A549 (cell line): ENCODE results near the gene OPRD1. TPM values are rescaled to one million over a fixed set of nuclear protein-coding genes. Genes with fewer than 3 reads are reported as not detected.

Experiments
- ATAC-seq, 2 experiments: fragments of 200-7000 bp in 1 of 2; fragments of >200 bp in 1 of 2; cut with Nextera tagmentation in 1 of 2; cut with Tn5 transposase in 1 of 2; 3 replicates each; pipeline versions ENCODE4 v1.8.0 to v1.9.1; 2018 to 2020; ENCODE audit warnings: mild to moderate bottlenecking in 1 of 2, moderate library complexity in 1 of 2
- CTCF ChIA-PET: fragments of 300-600 bp; sonication (Branson Sonifier 250); formaldehyde crosslinking; extraction: SDS; loops from one replicate; lab custom pipeline; 2021; ENCODE audit warnings: antibody characterized with exemption, inconsistent platforms; lab: Yijun Ruan, JAX
- POLR2A ChIA-PET: fragments of 350-600 bp; formaldehyde crosslinking; extraction: SDS; loops from one replicate; lab custom pipeline; 2021; ENCODE audit warnings: antibody characterized with exemption, inconsistent platforms; lab: Yijun Ruan, JAX
- DNase-seq, 2 experiments: peaks; one replicate each; pipeline versions ENCODE4 v3.0.0 to v3.0.0-alpha.2; 2011 to 2016; ENCODE audit warnings: low read depth in 1 of 2, low spot score in 1 of 2
- FAIRE-seq: peaks from 2 replicates; lab custom pipeline; 2011; peaks lifted over from hg19 to GRCh38; lab: Jason Lieb, UNC
- H3K27ac ChIP-seq, 2 experiments: fragments of >200 bp; sonication (Bioruptor Twin); formaldehyde crosslinking; 3 replicates each; pipeline ENCODE4 v1.5.1; 2016 to 2017
- H3K4me1 ChIP-seq: fragments of >200 bp; sonication (Bioruptor Twin); formaldehyde crosslinking; 3 replicates; pipeline ENCODE4 v1.6.1; 2016
- H3K4me2 ChIP-seq: fragments of >200 bp; sonication (Bioruptor Twin); formaldehyde crosslinking; 3 replicates; pipeline ENCODE4 v1.6.1; 2016
- H3K4me3 ChIP-seq: fragments of >200 bp; sonication (Bioruptor Twin); formaldehyde crosslinking; 3 replicates; pipeline ENCODE4 v1.5.1; 2016
- H3K9me3 ChIP-seq: fragments of >200 bp; sonication (Bioruptor Twin); formaldehyde crosslinking; 3 replicates; pipeline ENCODE4 v1.6.1; 2016
- CEBPB ChIP-seq, 2 experiments: fragments of >200 bp in 1 of 2; sonication (Bioruptor Twin) in 1 of 2; formaldehyde crosslinking in 1 of 2; IDR thresholded peaks; 2 replicates each; pipeline ENCODE4 v1.6.1; 2012 to 2016
- CHD4 ChIP-seq: fragments of 200-600 bp; sonication (generic); IDR thresholded peaks from 2 replicates; pipeline ENCODE4 v1.6.1; 2016; ENCODE audit warnings: antibody characterized with exemption, mild to moderate bottlenecking, borderline replicate concordance
- EHF ChIP-seq: fragments of 250-450 bp; sonication (Bioruptor Pico); IDR thresholded peaks from 2 replicates; pipeline ENCODE4 v1.5.0; 2020; ENCODE audit warnings: mild to moderate bottlenecking
- EHMT2 ChIP-seq: fragments of 200-600 bp; sonication (generic); IDR thresholded peaks from 2 replicates; pipeline ENCODE4 v1.6.1; 2016; ENCODE audit warnings: antibody characterized with exemption, low read depth, mild to moderate bottlenecking, moderate library complexity
- GATA3 ChIP-seq: IDR thresholded peaks from 2 replicates; pipeline ENCODE4 v1.6.1; 2012; ENCODE audit warnings: borderline replicate concordance
- HES2 ChIP-seq: fragments of >200 bp; sonication (Bioruptor Twin); formaldehyde crosslinking; IDR thresholded peaks from 2 replicates; pipeline ENCODE4 v1.6.1; 2016
- MAX ChIP-seq: IDR thresholded peaks from 2 replicates; pipeline ENCODE4 v1.6.1; 2012
- NFE2L2 ChIP-seq: fragments of 150-350 bp; conservative IDR thresholded peaks from 2 replicates; pipeline ENCODE4 v1.6.1; 2014; ENCODE audit warnings: low read length
- PHF8 ChIP-seq: fragments of 200-600 bp; sonication (generic); IDR thresholded peaks from 2 replicates; pipeline ENCODE4 v1.6.1; 2016; ENCODE audit warnings: low read depth, mild to moderate bottlenecking, antibody characterized with exemption, moderate library complexity, borderline replicate concordance
- RARB ChIP-seq: fragments of 250-450 bp; sonication (Bioruptor Pico); IDR thresholded peaks from 2 replicates; pipeline ENCODE4 v1.8.0; 2021; ENCODE audit warnings: mild to moderate bottlenecking, moderate library complexity
- RFX5 ChIP-seq: fragments of 450-650 bp; IDR thresholded peaks from 2 replicates; pipeline ENCODE4 v1.7.1; 2014; ENCODE audit warnings: antibody characterized with exemption, mild to moderate bottlenecking, moderate library complexity
- RNF2 ChIP-seq: fragments of 200-600 bp; sonication (generic); IDR thresholded peaks from 2 replicates; pipeline ENCODE4 v1.6.1; 2016; ENCODE audit warnings: low read depth, mild to moderate bottlenecking, antibody characterized with exemption, moderate library complexity, borderline replicate concordance
- SREBF2 ChIP-seq: fragments of 450-650 bp; IDR thresholded peaks from 2 replicates; pipeline ENCODE4 v1.6.1; 2014; ENCODE audit warnings: mild to moderate bottlenecking, moderate library complexity
- ZFP36 ChIP-seq: fragments of 450-650 bp; IDR thresholded peaks from 2 replicates; pipeline ENCODE4 v1.6.1; 2014; ENCODE audit warnings: borderline replicate concordance; ENCODE audit not compliant: partially characterized antibody
- ZNF302 ChIP-seq: fragments of 250-450 bp; sonication (Bioruptor Pico); IDR thresholded peaks from 2 replicates; pipeline ENCODE4 v1.9.0; 2021; ENCODE audit warnings: inconsistent platforms, mild to moderate bottlenecking, moderate library complexity
- WGBS: methylation state at CpG from one replicate; pipeline ENCODE4 v1.1.6; 2017; ENCODE audit errors: missing lambda C conversion rate; 5-methylcytosine and 5-hydroxymethylcytosine counted together
- polyA plus RNA-seq, 4 experiments: library from polyadenylated mRNA; depleted of rRNA in 3 of 4; stranded (reverse); fragments of >200 nt; fragmentation: RNase III in 1 of 4; extraction: RNeasy Plus Mini Kit Qiagen cat#74134 plus additional on column Dnase treatment in 1 of 4; gene quantifications; 2 replicates in 3 of 4; 3 replicates in 1 of 4; pipeline ENCODE4 v1.2.3, GENCODE V29; 2011 to 2017
- TF ChIP-seq, protein P1 (sequence below): fragments of 200-600 bp; sonication (generic); IDR thresholded peaks from 2 replicates; pipeline ENCODE4 v1.6.1; 2016; ENCODE audit warnings: antibody characterized with exemption, mild to moderate bottlenecking, moderate library complexity
- TF ChIP-seq, protein P2 (sequence below): fragments of >200 bp; sonication (Bioruptor Twin); formaldehyde crosslinking; IDR thresholded peaks from 3 replicates; pipeline ENCODE4 v1.5.1; 2016

Gene OPRD1
- polyA plus RNA-seq, 2 of the 4 experiments (the other 2 are of a cell fraction), result not detected

DNA sequence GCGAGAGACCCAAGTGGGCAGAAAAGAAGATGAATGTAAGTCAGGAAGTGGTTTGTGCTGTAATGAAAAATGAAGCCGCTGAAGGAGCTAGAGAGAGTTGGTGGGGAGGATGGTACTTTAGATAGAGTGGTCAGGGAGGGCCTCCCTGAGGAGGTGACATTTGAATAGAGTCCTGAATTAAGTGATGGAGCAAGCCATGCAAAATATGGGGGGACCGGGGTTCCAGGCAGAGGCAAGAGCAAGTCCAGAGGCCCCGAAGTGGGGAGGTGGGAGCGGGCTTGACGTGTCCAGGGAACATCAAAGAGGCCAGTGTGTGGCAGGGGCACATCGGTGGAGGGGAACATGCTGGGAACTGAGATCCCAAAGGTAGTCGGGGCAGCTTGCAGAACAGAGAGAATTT lies 43.1 kb downstream of the OPRD1 start:
- ATAC-seq, result no peak
- 64% methylated on average over 8 of the region's 8 CpGs for WGBS

DNA sequence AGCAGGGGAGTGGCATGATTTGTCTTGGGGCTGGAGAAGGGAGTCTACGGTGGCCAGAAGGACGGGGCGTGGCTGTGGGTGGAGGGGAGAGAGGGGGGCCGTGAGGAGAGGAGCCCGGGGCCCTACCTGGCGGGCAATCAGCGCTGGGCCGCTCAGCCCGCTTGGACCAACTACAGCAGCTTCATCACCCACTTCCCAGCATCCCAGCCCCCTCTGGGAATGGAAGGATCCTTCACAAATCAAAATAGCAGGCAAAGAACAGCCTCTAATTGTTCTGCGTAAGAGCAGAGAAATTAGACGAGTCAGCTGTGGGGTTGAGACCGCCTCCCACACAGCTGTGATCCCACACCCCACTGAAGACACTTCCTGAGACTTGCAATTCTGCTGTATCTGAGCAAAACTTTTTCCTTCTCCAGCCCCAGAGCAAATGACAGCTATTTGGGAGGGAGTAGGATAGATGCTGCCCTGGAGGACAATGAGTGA lies 43.5 kb downstream of the OPRD1 start:
- ChIA-PET POLR2A (no interaction called here), CTCF (interaction anchor here (0.6 to 2.1 kb wide), 3 partner anchors 22 to 1685 kb away, joined by 3 to 5 read pairs (median 4); no protein-coding TSS in a partner anchor)
- Histone ChIP-seq H3K27ac (no peak overlapping the region), H3K4me2 (no peak overlapping the region), H3K9me3 (no peaks in the 10 kb centered on the region), H3K4me1 (peaks cover 10% of the 10 kb centered on the region), H3K4me3 (no peak overlapping the region)
- DNase-seq, result no peak
- TF ChIP-seq EHF (CRISPR knock-in tag), result no peak
- TF ChIP-seq SREBF2, result no peak
- no peak for TF ChIP-seq ZNF302
- TF ChIP-seq, protein P1, sequence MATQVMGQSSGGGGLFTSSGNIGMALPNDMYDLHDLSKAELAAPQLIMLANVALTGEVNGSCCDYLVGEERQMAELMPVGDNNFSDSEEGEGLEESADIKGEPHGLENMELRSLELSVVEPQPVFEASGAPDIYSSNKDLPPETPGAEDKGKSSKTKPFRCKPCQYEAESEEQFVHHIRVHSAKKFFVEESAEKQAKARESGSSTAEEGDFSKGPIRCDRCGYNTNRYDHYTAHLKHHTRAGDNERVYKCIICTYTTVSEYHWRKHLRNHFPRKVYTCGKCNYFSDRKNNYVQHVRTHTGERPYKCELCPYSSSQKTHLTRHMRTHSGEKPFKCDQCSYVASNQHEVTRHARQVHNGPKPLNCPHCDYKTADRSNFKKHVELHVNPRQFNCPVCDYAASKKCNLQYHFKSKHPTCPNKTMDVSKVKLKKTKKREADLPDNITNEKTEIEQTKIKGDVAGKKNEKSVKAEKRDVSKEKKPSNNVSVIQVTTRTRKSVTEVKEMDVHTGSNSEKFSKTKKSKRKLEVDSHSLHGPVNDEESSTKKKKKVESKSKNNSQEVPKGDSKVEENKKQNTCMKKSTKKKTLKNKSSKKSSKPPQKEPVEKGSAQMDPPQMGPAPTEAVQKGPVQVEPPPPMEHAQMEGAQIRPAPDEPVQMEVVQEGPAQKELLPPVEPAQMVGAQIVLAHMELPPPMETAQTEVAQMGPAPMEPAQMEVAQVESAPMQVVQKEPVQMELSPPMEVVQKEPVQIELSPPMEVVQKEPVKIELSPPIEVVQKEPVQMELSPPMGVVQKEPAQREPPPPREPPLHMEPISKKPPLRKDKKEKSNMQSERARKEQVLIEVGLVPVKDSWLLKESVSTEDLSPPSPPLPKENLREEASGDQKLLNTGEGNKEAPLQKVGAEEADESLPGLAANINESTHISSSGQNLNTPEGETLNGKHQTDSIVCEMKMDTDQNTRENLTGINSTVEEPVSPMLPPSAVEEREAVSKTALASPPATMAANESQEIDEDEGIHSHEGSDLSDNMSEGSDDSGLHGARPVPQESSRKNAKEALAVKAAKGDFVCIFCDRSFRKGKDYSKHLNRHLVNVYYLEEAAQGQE, result no peak
- no peak for TF ChIP-seq RNF2
- TF ChIP-seq CEBPB (IDR thresholded peaks at IDR 0.05), result no peak
- no peak for TF ChIP-seq EHMT2
- WGBS, result 60% methylated on average over 11 of the region's 12 CpGs
- no peak for ATAC-seq
- FAIRE-seq, result no peak

More for the DNA sequence above, 43.1 kb downstream of the OPRD1 start:
- ChIA-PET POLR2A (no interaction called here), CTCF (interaction anchor here (0.6 to 2.1 kb wide), 3 partner anchors 22 to 1685 kb away, joined by 3 to 5 read pairs (median 4); no protein-coding TSS in a partner anchor)
- Histone ChIP-seq H3K4me2 (no peak overlapping the region), H3K4me1 (peaks cover 6% of the 10 kb centered on the region), H3K9me3 (no peaks in the 10 kb centered on the region), H3K4me3 (no peak overlapping the region), H3K27ac (no peak overlapping the region)
- FAIRE-seq, result no peak
- TF ChIP-seq GATA3 (no peak), CHD4 (no peak), ZFP36 (peak; percentile 15), RFX5 (no peak)
- DNase-seq, result no peak

DNA sequence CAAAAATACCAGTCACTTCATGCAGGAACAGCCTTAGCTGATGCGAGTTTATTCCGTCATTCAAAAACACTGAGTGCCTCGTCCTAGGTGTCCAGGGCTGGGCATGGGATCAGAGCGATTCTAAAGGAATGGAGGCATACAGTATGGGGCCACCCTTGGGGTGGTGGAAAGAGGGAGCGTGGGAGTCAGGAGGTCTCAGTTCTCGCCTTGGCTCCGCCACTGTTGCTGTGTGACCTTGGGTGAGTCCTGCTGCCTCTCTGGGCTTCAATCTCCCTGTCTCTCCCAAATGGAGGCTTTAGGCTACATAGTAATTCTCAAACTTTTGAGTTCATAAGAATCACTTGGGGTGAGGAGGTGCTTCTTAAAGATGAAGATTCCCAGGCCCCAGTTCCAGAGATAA lies 44.0 kb downstream of the OPRD1 start:
- Histone ChIP-seq H3K4me3 (no peak overlapping the region), H3K4me1 (peaks cover 15% of the 10 kb centered on the region), H3K4me2 (no peak overlapping the region), H3K27ac (no peak overlapping the region), H3K9me3 (no peaks in the 10 kb centered on the region)
- no peak for FAIRE-seq
- ATAC-seq, result no peak
- ChIA-PET CTCF (interaction anchor here (0.9 kb wide), 1 partner anchor 21 kb away, joined by 4 read pairs; no protein-coding TSS in a partner anchor), POLR2A (no interaction called here)
- no peak for DNase-seq
- TF ChIP-seq RARB (CRISPR knock-in tag) (no peak), CHD4 (no peak), NFE2L2 (no peak), HES2 (no peak), EHMT2 (no peak), MAX (no peak), PHF8 (no peak)
- TF ChIP-seq, protein P2, sequence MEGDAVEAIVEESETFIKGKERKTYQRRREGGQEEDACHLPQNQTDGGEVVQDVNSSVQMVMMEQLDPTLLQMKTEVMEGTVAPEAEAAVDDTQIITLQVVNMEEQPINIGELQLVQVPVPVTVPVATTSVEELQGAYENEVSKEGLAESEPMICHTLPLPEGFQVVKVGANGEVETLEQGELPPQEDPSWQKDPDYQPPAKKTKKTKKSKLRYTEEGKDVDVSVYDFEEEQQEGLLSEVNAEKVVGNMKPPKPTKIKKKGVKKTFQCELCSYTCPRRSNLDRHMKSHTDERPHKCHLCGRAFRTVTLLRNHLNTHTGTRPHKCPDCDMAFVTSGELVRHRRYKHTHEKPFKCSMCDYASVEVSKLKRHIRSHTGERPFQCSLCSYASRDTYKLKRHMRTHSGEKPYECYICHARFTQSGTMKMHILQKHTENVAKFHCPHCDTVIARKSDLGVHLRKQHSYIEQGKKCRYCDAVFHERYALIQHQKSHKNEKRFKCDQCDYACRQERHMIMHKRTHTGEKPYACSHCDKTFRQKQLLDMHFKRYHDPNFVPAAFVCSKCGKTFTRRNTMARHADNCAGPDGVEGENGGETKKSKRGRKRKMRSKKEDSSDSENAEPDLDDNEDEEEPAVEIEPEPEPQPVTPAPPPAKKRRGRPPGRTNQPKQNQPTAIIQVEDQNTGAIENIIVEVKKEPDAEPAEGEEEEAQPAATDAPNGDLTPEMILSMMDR, result no peak
- TF ChIP-seq, protein P1, result no peak
- 77% methylated on average over 7 of the region's 7 CpGs for WGBS
